GM06990 (cell line): ENCODE measurements around the gene SUZ12.
"Not testable (repeated sequence)": the region's sequence is repeated elsewhere in the genome, so short reads cannot be mapped to it uniquely, and the experiment has no call there.

ENCODE experiments used
- DNase-seq: peaks from one replicate; pipeline ENCODE4 v3.0.0-alpha.2; 2011; ENCODE audit not compliant: insufficient read length; ENCODE audit errors: extremely low read depth
- H3K27me3 ChIP-seq: replicated peaks from 2 replicates; pipeline ENCODE4 v1.6.0; 2011; ENCODE audit warnings: low read length; ENCODE audit not compliant: control insufficient read depth, insufficient read depth
- H3K36me3 ChIP-seq: 2 replicates; pipeline ENCODE4 v1.5.1; 2011; ENCODE audit warnings: low read length; ENCODE audit not compliant: control insufficient read depth, insufficient read depth
- H3K4me3 ChIP-seq: replicated peaks from 2 replicates; pipeline ENCODE4 v1.5.1; 2011; ENCODE audit warnings: low read depth, mild to moderate bottlenecking, control low read depth, low read length
- CTCF ChIP-seq: IDR thresholded peaks from 2 replicates; pipeline ENCODE4 v1.5.1; 2011; ENCODE audit warnings: low read length, control low read depth, mild to moderate bottlenecking, inconsistent platforms; ENCODE audit not compliant: insufficient read depth, poor library complexity, severe bottlenecking

Gene SUZ12

GRCh38 chr17:31918701-31919128, 18.1 kb upstream of the SUZ12 start:
- no peaks in the 10 kb centered on the region for H3K27me3 ChIP-seq
- no peak for TF ChIP-seq CTCF
- H3K4me3 ChIP-seq = no peak overlapping the region
- no peaks in the 10 kb centered on the region for H3K36me3 ChIP-seq
- DNase-seq = no peak

GRCh38 chr17:31919802-31920525, 16.8 kb upstream of the SUZ12 start:
- no peak for DNase-seq
- no peaks in the 10 kb centered on the region for H3K36me3 ChIP-seq
- no peaks in the 10 kb centered on the region for H3K27me3 ChIP-seq
- no peak overlapping the region for H3K4me3 ChIP-seq
- no peak for TF ChIP-seq CTCF

GRCh38 chr17:31926100-31926729, 10.6 kb upstream of the SUZ12 start:
- Histone ChIP-seq H3K36me3 (no peaks in the 10 kb centered on the region), H3K4me3 (no peak overlapping the region), H3K27me3 (no peaks in the 10 kb centered on the region)
- DNase-seq = no peak
- TF ChIP-seq CTCF = no peak

GRCh38 chr17:31931756-31932155, 5.1 kb upstream of the SUZ12 start:
- DNase-seq = no peak
- no peak for TF ChIP-seq CTCF
- no peak overlapping the region for H3K4me3 ChIP-seq
- no peaks in the 10 kb centered on the region for H3K36me3 ChIP-seq
- no peaks in the 10 kb centered on the region for H3K27me3 ChIP-seq

GRCh38 chr17:31935512-31935911, 1.3 kb upstream of the SUZ12 start:
- Histone ChIP-seq H3K36me3 (no peaks in the 10 kb centered on the region), H3K4me3 (no peak overlapping the region), H3K27me3 (no peaks in the 10 kb centered on the region)
- no peak for DNase-seq
- TF ChIP-seq CTCF = no peak

GRCh38 chr17:31937926-31938641, 1.3 kb downstream of the SUZ12 start:
- DNase-seq, H3K36me3 ChIP-seq, H3K27me3 ChIP-seq: not testable (repeated sequence)
- H3K4me3 ChIP-seq = peak overlapping the region; percentile 62

- not testable (repeated sequence) for H3K4me3 ChIP-seq, H3K27me3 ChIP-seq, DNase-seq, H3K36me3 ChIP-seq
Observed at GRCh38 chr17:31941916-31942315, 5.1 kb downstream of the SUZ12 start.

- H3K36me3 ChIP-seq, H3K27me3 ChIP-seq, DNase-seq, H3K4me3 ChIP-seq: not testable (repeated sequence)
Observed at GRCh38 chr17:31942396-31942795, 5.6 kb downstream of the SUZ12 start.
